Colonic mucosa (tissue), 4 donors: Measurements from ENCODE around the gene KCNA2. TPM values are rescaled to one million over a fixed set of nuclear protein-coding genes. Genes with fewer than 3 reads are reported as not detected.

Experiments
- DNase-seq: peaks from one replicate; pipeline ENCODE4 v3.0.0-alpha.2; 2020
- H3K27ac ChIP-seq: fragments of 200-600 bp; one replicate; pipeline ENCODE4 v1.8.0; 2021
- H3K27me3 ChIP-seq: fragments of 200-600 bp; one replicate; pipeline ENCODE4 v1.8.0; 2021
- H3K36me3 ChIP-seq: fragments of 200-600 bp; one replicate; pipeline ENCODE4 v1.8.0; 2021
- H3K4me1 ChIP-seq: fragments of 200-600 bp; one replicate; pipeline ENCODE4 v1.8.0; 2021; ENCODE audit warnings: mild to moderate bottlenecking
- H3K4me3 ChIP-seq: fragments of 200-600 bp; one replicate; pipeline ENCODE4 v1.8.0; 2021
- H3K9ac ChIP-seq, 2 donors: one replicate each; pipeline ENCODE4 v1.7.0; 2013; ENCODE audit warnings: control low read depth in 2 of 2, low read depth in 2 of 2, low read length in 2 of 2
- H3K9me3 ChIP-seq: fragments of 200-600 bp; one replicate; pipeline ENCODE4 v1.8.0; 2021
- intact Hi-C: fragments of 100-400 bp; cut with DNase I; formaldehyde crosslinking; loops from one replicate; pipeline ENCODE4 v1.14.1; 2022
- total RNA-seq, 2 donors: library from RNA; stranded (reverse); fragmentation: NEBNext Ultra II Directional in 1 of 2; extraction: Animal tissue kit (Norgen Biotek cat#: 25700) in 1 of 2; gene quantifications; one replicate each; pipeline ENCODE4 v1.2.1, GENCODE V29; 2021
- TF ChIP-seq, protein P1 (sequence below): fragments of 200-600 bp; IDR thresholded peaks from one replicate; pipeline ENCODE4 v1.8.0; 2022; ENCODE audit warnings: antibody characterized with exemption, mild to moderate bottlenecking
- donor health status: healthy.
- donor health status: DM: no; HTN: no; CAD: no.
- donor health status: DM: no; HTN: no; CAD: no.

The KCNA2 gene
- total RNA-seq, 2 donors from 2014 or later: 0.17 to 0.61 TPM

DNA sequence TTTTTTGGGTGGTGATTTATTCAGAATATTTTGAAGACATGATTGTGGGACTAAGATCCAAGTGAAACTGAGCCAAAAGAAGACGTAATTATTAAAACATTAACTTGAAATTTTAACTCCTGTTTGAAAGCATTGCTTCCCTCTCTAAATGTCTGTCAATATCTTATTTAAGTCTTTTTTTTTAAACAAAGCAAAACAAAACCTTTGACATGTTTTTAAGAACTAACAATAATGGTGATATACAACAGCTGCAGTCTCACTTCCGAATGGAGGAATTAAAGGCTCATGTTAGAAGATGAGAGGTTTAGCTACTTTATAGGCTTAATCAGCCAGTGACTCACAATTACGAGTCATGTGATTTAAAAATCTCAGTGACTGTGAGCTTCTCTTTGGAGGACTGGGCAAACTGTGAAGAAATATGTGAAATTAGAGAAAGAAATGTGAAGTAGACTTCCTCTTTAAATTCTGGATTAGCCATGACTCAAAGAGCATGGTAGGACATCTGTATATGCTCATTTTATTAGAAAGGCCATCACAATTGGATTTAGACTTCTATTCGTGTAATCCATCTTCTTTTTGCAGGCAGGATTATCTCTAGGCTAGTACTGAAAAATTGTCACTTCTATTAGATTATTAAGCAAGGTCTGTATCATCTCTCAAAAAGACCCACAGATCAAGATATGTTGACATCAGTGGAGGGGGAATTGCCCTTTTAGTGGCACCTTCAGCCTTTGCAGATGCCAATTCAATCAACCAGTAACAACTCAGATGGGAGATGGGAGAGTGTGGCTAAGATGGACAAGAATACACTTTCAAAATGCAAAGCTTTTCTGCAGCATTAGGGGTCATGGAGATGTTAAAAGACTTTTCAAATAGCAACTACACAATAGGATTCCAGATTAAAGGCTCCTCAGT lies 39.9 kb upstream of the KCNA2 start:
- Histone ChIP-seq H3K27ac (no peak overlapping the region), H3K9me3 (no peaks in the 10 kb centered on the region), H3K4me1 (no peaks in the 10 kb centered on the region), H3K9ac (no peak overlapping the region), H3K4me3 (no peak overlapping the region), H3K36me3 (no peaks in the 10 kb centered on the region), H3K27me3 (no peaks in the 10 kb centered on the region)
- DNase-seq: no peak
- TF ChIP-seq, protein P1, sequence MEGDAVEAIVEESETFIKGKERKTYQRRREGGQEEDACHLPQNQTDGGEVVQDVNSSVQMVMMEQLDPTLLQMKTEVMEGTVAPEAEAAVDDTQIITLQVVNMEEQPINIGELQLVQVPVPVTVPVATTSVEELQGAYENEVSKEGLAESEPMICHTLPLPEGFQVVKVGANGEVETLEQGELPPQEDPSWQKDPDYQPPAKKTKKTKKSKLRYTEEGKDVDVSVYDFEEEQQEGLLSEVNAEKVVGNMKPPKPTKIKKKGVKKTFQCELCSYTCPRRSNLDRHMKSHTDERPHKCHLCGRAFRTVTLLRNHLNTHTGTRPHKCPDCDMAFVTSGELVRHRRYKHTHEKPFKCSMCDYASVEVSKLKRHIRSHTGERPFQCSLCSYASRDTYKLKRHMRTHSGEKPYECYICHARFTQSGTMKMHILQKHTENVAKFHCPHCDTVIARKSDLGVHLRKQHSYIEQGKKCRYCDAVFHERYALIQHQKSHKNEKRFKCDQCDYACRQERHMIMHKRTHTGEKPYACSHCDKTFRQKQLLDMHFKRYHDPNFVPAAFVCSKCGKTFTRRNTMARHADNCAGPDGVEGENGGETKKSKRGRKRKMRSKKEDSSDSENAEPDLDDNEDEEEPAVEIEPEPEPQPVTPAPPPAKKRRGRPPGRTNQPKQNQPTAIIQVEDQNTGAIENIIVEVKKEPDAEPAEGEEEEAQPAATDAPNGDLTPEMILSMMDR: no peak
- intact Hi-C loops: no loop called here

DNA sequence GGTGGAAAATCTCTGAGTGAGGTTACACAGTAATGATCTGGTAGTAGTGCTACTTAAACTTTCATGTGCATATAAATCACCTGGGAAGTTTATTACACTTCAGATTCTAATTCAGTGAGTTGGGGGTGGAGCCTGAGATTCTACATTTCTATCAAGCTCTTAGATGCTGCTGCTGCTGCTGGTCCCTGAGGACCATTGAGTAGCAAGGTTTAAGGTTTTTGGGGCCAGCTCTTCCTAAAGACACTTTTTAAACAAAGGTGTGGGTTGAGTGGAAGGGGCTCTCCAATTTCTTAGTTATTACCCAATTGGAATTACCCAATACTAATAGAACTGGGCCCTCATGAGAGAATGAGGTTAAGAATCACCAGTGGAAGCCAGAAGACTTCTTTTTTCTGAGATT lies 39.1 kb upstream of the KCNA2 start:
- Histone ChIP-seq H3K9me3 (no peaks in the 10 kb centered on the region), H3K27me3 (no peaks in the 10 kb centered on the region), H3K27ac (no peak overlapping the region), H3K4me1 (no peaks in the 10 kb centered on the region), H3K36me3 (no peaks in the 10 kb centered on the region), H3K4me3 (no peak overlapping the region), H3K9ac (no peak overlapping the region)
- TF ChIP-seq, protein P1: no peak
- intact Hi-C loops: no loop called here
- no peak for DNase-seq

DNA sequence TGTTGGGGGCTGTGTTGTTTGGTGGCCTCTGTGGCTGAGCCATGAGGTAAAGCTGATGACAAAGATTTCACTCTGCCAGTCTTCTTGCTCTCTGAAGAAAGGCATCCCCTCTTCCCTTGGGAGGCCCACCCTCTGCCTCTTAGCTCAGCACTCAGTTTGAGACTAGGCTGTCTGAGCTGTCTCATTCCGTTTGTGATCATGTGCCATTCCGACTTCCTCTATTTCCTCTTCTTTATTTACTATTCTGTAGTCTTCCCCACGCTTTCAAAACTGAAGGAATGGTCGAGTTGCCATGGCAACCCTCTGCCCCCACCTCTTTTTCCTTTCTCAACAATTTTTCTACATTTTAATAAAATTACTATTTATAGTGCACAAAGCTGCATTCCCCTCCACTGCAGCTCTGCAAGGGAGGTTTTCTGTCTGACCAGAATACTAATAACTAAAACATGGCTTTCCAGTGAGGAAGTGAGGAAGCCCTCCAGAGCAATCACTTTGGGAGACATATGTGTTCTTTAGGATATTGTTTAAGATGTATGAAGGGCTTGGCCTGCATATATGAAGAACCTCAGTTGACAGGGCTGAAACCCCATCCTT lies 37.8 kb upstream of the KCNA2 start:
- no peaks in the 10 kb centered on the region for H3K9me3 ChIP-seq
- H3K36me3 ChIP-seq: no peaks in the 10 kb centered on the region
- no peaks in the 10 kb centered on the region for H3K27me3 ChIP-seq
- no peak overlapping the region for H3K9ac ChIP-seq
- DNase-seq: no peak
- no peak overlapping the region for H3K27ac ChIP-seq
- intact Hi-C loops: no loop called here
- no peaks in the 10 kb centered on the region for H3K4me1 ChIP-seq
- H3K4me3 ChIP-seq: no peak overlapping the region
- TF ChIP-seq, protein P1: no peak

DNA sequence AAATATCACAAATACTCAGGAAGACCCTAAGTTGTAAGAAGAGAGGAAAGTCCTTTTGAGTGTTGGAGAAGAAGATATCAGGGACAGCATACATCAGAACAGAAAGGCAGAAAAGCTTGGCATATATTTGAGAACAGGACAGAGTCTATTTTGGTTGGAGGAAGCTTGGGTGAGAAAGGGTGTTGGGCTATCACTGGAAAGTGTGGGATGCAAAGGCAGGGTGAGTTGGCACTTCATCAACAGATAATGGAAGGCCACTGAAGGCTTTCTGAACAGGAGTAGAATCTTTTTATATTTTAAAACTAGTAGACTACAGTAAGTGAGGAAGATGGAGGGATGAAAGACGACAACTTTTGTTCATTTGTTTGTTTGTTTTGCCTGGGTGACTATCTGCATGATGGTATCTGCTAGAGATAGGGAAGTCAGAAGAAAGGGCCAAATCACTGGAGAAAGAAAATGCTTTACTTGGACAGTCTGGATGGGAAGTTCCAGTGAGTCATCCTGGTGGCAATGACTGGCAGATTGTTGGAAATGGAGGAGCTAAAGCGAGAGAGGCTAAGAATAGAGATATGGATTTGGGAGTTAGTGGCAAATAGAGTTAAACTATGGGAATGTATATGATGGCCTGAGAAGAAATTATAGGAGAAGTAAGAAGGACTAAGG lies 33.7 kb upstream of the KCNA2 start:
- H3K27me3 ChIP-seq: no peaks in the 10 kb centered on the region
- H3K36me3 ChIP-seq: no peaks in the 10 kb centered on the region
- TF ChIP-seq, protein P1: no peak
- no peaks in the 10 kb centered on the region for H3K4me1 ChIP-seq
- no peak for DNase-seq
- H3K4me3 ChIP-seq: no peak overlapping the region
- intact Hi-C loops: no loop called here
- no peak overlapping the region for H3K9ac ChIP-seq
- H3K9me3 ChIP-seq: no peaks in the 10 kb centered on the region
- no peak overlapping the region for H3K27ac ChIP-seq

DNA sequence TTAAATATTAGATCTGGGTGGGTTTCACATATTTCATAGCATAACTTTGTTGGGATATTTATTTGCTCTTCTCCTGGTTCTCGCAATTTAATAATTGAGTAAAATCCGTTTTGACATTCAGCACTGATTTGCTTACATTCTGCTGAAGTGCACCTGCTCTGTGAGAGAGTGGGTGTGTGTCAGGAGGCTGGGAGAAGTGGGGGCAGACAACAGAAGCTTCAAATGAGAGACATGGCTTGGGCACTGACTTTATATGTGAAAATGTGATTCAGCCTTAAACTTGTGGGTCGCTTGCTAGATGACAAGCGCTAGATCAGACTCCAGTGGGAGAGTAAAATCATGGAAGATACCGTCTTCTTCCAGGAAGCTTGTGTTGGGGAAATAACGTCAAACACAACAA lies 32.4 kb upstream of the KCNA2 start:
- H3K4me3 ChIP-seq: no peak overlapping the region

More for the DNA sequence above, 32.4 kb upstream of the KCNA2 start:
- no peaks in the 10 kb centered on the region for H3K9me3 ChIP-seq
- H3K9ac ChIP-seq: no peak overlapping the region
- intact Hi-C loops: no loop called here
- H3K4me1 ChIP-seq: no peaks in the 10 kb centered on the region
- H3K27ac ChIP-seq: no peak overlapping the region
- no peaks in the 10 kb centered on the region for H3K36me3 ChIP-seq
- H3K27me3 ChIP-seq: no peaks in the 10 kb centered on the region
- TF ChIP-seq, protein P1: no peak
- no peak for DNase-seq
